Measurements from ENCODE around the gene MBLAC1. TPM values are rescaled to one million over a fixed set of nuclear protein-coding genes. Genes with fewer than 3 reads are reported as not detected.
A peak's percentile ranks its signal among the peaks of the same experiment; 100 is the strongest.

MBLAC1 gene
- total and polyA plus RNA-seq, 9 of the 15 experiments (the other 6 are each of a cell fraction or from before 2014, with no cell fraction given), result 0.03 to 3.1 (median 0.52) TPM

DNA sequence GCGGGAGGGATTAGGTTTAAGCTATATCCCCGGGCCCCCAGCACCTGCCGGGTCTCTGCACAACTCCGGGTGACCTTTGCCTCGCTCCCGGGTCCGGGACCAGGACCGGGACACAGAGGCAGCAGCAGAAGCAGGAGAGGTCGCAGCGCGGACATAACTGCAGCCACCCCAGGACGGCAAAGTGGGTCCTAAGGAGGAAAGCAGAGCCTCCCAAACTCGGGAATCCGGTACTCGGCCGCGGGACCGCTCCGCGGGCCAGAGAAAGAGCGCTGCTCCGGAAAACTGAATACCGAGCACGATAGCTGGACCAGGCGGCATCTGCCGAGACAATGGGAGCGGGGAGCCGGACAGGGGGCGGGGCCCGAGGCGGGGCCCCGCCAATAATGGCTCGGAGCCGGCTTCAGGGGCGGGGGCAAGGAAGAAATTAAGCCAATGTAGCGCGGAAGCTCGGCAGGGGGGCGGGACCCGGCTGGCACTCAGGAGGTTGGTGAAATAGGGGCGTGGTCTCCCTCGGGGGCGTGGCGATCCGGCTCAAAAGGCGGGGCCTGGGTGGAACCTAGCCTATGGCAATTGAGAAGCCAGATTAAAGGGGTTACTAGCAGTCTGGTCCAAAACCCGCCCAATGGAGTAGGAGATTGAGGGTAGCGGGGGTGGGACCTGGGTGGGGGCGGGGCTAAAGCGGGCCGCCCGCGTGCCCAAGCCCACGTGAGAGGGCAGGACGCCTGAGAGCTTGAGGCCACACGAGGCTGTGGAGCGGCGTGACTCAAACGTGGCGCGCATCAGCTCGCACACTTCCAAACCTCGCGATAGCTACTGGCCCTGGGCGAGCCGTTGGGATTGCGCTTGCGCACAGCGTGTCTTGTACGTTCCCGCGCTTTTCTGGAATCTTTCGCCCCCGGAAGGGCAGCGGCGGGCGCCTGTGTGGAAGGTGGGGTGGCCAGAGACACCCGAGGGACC, 50.6 kb downstream of the MBLAC1 start, which contains the start of the genes GPC2 and STAG3 (continued):
- TF ChIP-seq, protein P1, sequence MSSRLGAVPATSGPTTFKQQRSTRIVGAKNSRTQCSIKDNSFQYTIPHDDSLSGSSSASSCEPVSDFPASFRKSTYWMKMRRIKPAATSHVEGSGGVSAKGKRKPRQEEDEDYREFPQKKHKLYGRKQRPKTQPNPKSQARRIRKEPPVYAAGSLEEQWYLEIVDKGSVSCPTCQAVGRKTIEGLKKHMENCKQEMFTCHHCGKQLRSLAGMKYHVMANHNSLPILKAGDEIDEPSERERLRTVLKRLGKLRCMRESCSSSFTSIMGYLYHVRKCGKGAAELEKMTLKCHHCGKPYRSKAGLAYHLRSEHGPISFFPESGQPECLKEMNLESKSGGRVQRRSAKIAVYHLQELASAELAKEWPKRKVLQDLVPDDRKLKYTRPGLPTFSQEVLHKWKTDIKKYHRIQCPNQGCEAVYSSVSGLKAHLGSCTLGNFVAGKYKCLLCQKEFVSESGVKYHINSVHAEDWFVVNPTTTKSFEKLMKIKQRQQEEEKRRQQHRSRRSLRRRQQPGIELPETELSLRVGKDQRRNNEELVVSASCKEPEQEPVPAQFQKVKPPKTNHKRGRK (tag; IDR thresholded peaks at IDR 0.05), result peak; percentile 93
- TF ChIP-seq, protein P2, sequence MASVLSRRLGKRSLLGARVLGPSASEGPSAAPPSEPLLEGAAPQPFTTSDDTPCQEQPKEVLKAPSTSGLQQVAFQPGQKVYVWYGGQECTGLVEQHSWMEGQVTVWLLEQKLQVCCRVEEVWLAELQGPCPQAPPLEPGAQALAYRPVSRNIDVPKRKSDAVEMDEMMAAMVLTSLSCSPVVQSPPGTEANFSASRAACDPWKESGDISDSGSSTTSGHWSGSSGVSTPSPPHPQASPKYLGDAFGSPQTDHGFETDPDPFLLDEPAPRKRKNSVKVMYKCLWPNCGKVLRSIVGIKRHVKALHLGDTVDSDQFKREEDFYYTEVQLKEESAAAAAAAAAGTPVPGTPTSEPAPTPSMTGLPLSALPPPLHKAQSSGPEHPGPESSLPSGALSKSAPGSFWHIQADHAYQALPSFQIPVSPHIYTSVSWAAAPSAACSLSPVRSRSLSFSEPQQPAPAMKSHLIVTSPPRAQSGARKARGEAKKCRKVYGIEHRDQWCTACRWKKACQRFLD (CRISPR knock-in tag; IDR thresholded peaks at IDR 0.05), result 0 out of 2 replicates have a peak, but pooled peaks have one; percentile 31

MicroRNA genes within 50 kb of the gene (microRNA counts, 767-probe panel; counts per million panel counts)
- microRNA hsa-miR-106b-5p (6,385 counts per million, percentile 95 among the panel's probes with 10 or more counts), microRNA hsa-miR-25-3p (7,613 counts per million, percentile 97 among the panel's probes with 10 or more counts), microRNA hsa-miR-93-5p (7,204 counts per million, percentile 97 among the panel's probes with 10 or more counts)

Small RNAs within 50 kb of the gene (microRNA-seq; reads per million reads assigned to microRNA genes)
- gene MIR106B (ENCODE audit: borderline microRNAs expressed) (4,072 reads per million, percentile 97 among the genes with 10 or more reads in this experiment), gene MIR25 (ENCODE audit: borderline microRNAs expressed) (1,685 reads per million, percentile 94 among the genes with 10 or more reads in this experiment), gene MIR4658 (ENCODE audit: borderline microRNAs expressed) (not detected), gene MIR93 (ENCODE audit: borderline microRNAs expressed) (15,453 reads per million, percentile 99 among the genes with 10 or more reads in this experiment)

Small RNAs within 50 kb of the gene (small RNA-seq; reads per million reads assigned to genes)
- gene MIR106B, result 259 reads per million, percentile 99 among the genes with 10 or more reads in this experiment
- gene MIR25, result 4,257 reads per million, percentile 100 among the genes with 10 or more reads in this experiment
- 1,105 reads per million, percentile 100 among the genes with 10 or more reads in this experiment for gene MIR93

Other genes with a start within 250 kb of the MBLAC1 start
Only the 7 nearest of the 21 such genes appear.
- gene COPS6, start 38.0 kb upstream of the MBLAC1 start, total RNA-seq (2014; rRNA removed), result 102 and 119 TPM in 2 replicates
- 56.4 and 64.2 TPM in 2 replicates for gene COPS6, start 38.0 kb upstream of the MBLAC1 start, total RNA-seq (2014; rRNA removed; fragmentation: Illumina TruSeq; extraction: Trizol)
- 60.1 and 63.0 TPM in 2 replicates for gene COPS6, start 38.0 kb upstream of the MBLAC1 start, total RNA-seq (2015; rRNA removed; fragmentation: Illumina TruSeq; extraction: Trizol)
- gene COPS6, start 38.0 kb upstream of the MBLAC1 start, total RNA-seq (2021), result 168 TPM in 2 replicates
- 142 and 202 TPM in 2 replicates for gene COPS6, start 38.0 kb upstream of the MBLAC1 start, polyA plus RNA-seq (2011; rRNA removed)
- gene COPS6, start 38.0 kb upstream of the MBLAC1 start, polyA plus RNA-seq (2014; fragmentation: Illumina TruSeq; extraction: Trizol), result 176 and 194 TPM in 2 replicates
- gene COPS6, start 38.0 kb upstream of the MBLAC1 start, polyA plus RNA-seq (2014; fragmentation: Nextera tagmentation; extraction: Ambion mirVana), result 100 to 1,000 TPM; 160 to 331 TPM
- gene COPS6, start 38.0 kb upstream of the MBLAC1 start, polyA plus RNA-seq (2014; rRNA removed), result 212 and 232 TPM in 2 replicates
- 560 and 610 TPM in 2 replicates for gene MCM7, start 25.6 kb upstream of the MBLAC1 start, total RNA-seq (2014; rRNA removed)
- 303 and 336 TPM in 2 replicates for gene MCM7, start 25.6 kb upstream of the MBLAC1 start, total RNA-seq (2014; rRNA removed; fragmentation: Illumina TruSeq; extraction: Trizol)
- gene MCM7, start 25.6 kb upstream of the MBLAC1 start, total RNA-seq (2015; rRNA removed; fragmentation: Illumina TruSeq; extraction: Trizol), result 408 and 410 TPM in 2 replicates
- gene MCM7, start 25.6 kb upstream of the MBLAC1 start, total RNA-seq (2021), result 588 and 616 TPM in 2 replicates
- 304 and 329 TPM in 2 replicates for gene MCM7, start 25.6 kb upstream of the MBLAC1 start, polyA plus RNA-seq (2011; rRNA removed)
- gene MCM7, start 25.6 kb upstream of the MBLAC1 start, polyA plus RNA-seq (2014; fragmentation: Illumina TruSeq; extraction: Trizol), result 437 and 491 TPM in 2 replicates
- gene MCM7, start 25.6 kb upstream of the MBLAC1 start, polyA plus RNA-seq (2014; fragmentation: Nextera tagmentation; extraction: Ambion mirVana), result 100 to 1,000 TPM; 407 to 856 TPM
- 488 and 513 TPM in 2 replicates for gene MCM7, start 25.6 kb upstream of the MBLAC1 start, polyA plus RNA-seq (2014; rRNA removed)
- gene AP4M1, start 25.3 kb upstream of the MBLAC1 start, total RNA-seq (2014; rRNA removed), result 17.4 and 30.9 TPM in 2 replicates
- 11.0 and 12.2 TPM in 2 replicates for gene AP4M1, start 25.3 kb upstream of the MBLAC1 start, total RNA-seq (2014; rRNA removed; fragmentation: Illumina TruSeq; extraction: Trizol)
- 11.9 and 13.5 TPM in 2 replicates for gene AP4M1, start 25.3 kb upstream of the MBLAC1 start, total RNA-seq (2015; rRNA removed; fragmentation: Illumina TruSeq; extraction: Trizol)
- gene AP4M1, start 25.3 kb upstream of the MBLAC1 start, total RNA-seq (2021), result 21.8 and 25.2 TPM in 2 replicates
- 12.7 and 14.1 TPM in 2 replicates for gene AP4M1, start 25.3 kb upstream of the MBLAC1 start, polyA plus RNA-seq (2011; rRNA removed)
- gene AP4M1, start 25.3 kb upstream of the MBLAC1 start, polyA plus RNA-seq (2014; fragmentation: Illumina TruSeq; extraction: Trizol), result 16.4 and 18.0 TPM in 2 replicates
- gene AP4M1, start 25.3 kb upstream of the MBLAC1 start, polyA plus RNA-seq (2014; fragmentation: Nextera tagmentation; extraction: Ambion mirVana), result 1 to 10 TPM; 1.3 to 3.6 TPM
- gene AP4M1, start 25.3 kb upstream of the MBLAC1 start, polyA plus RNA-seq (2014; rRNA removed), result 15.6 and 19.6 TPM in 2 replicates
- gene TAF6, start 7.6 kb upstream of the MBLAC1 start, total RNA-seq (2014; rRNA removed), result 21.3 and 36.4 TPM in 2 replicates
- 16.1 and 22.2 TPM in 2 replicates for gene TAF6, start 7.6 kb upstream of the MBLAC1 start, total RNA-seq (2014; rRNA removed; fragmentation: Illumina TruSeq; extraction: Trizol)
- gene TAF6, start 7.6 kb upstream of the MBLAC1 start, total RNA-seq (2015; rRNA removed; fragmentation: Illumina TruSeq; extraction: Trizol), result 17.9 and 21.5 TPM in 2 replicates
- gene TAF6, start 7.6 kb upstream of the MBLAC1 start, total RNA-seq (2021), result 74.2 and 78.7 TPM in 2 replicates
- 12.3 and 21.4 TPM in 2 replicates for gene TAF6, start 7.6 kb upstream of the MBLAC1 start, polyA plus RNA-seq (2011; rRNA removed)
- gene TAF6, start 7.6 kb upstream of the MBLAC1 start, polyA plus RNA-seq (2014; fragmentation: Illumina TruSeq; extraction: Trizol), result 59.4 and 68.1 TPM in 2 replicates
- under 1 TPM; 0.78 to 0.83 TPM for gene TAF6, start 7.6 kb upstream of the MBLAC1 start, polyA plus RNA-seq (2014; fragmentation: Nextera tagmentation; extraction: Ambion mirVana)
- 33.1 and 43.1 TPM in 2 replicates for gene TAF6, start 7.6 kb upstream of the MBLAC1 start, polyA plus RNA-seq (2014; rRNA removed)
- gene CNPY4, start 7.3 kb upstream of the MBLAC1 start, total RNA-seq (2014; rRNA removed), result 5.9 and 7.6 TPM in 2 replicates
- 7.7 and 9.2 TPM in 2 replicates for gene CNPY4, start 7.3 kb upstream of the MBLAC1 start, total RNA-seq (2014; rRNA removed; fragmentation: Illumina TruSeq; extraction: Trizol)
- gene CNPY4, start 7.3 kb upstream of the MBLAC1 start, total RNA-seq (2015; rRNA removed; fragmentation: Illumina TruSeq; extraction: Trizol), result 10.2 and 11.2 TPM in 2 replicates
- 5.1 and 5.5 TPM in 2 replicates for gene CNPY4, start 7.3 kb upstream of the MBLAC1 start, total RNA-seq (2021)
- gene CNPY4, start 7.3 kb upstream of the MBLAC1 start, polyA plus RNA-seq (2011; rRNA removed), result 4.9 and 7.0 TPM in 2 replicates
- 6.4 and 8.6 TPM in 2 replicates for gene CNPY4, start 7.3 kb upstream of the MBLAC1 start, polyA plus RNA-seq (2014; fragmentation: Illumina TruSeq; extraction: Trizol)
- gene CNPY4, start 7.3 kb upstream of the MBLAC1 start, polyA plus RNA-seq (2014; fragmentation: Nextera tagmentation; extraction: Ambion mirVana), result 1 to 10 TPM; 1.9 to 6.3 TPM
- gene CNPY4, start 7.3 kb upstream of the MBLAC1 start, polyA plus RNA-seq (2014; rRNA removed), result 6.3 and 7.0 TPM in 2 replicates
- 231 and 275 TPM in 2 replicates for gene LAMTOR4, start 22.0 kb downstream of the MBLAC1 start, total RNA-seq (2014; rRNA removed)
- gene LAMTOR4, start 22.0 kb downstream of the MBLAC1 start, total RNA-seq (2014; rRNA removed; fragmentation: Illumina TruSeq; extraction: Trizol), result 52.6 and 79.6 TPM in 2 replicates
- gene LAMTOR4, start 22.0 kb downstream of the MBLAC1 start, total RNA-seq (2015; rRNA removed; fragmentation: Illumina TruSeq; extraction: Trizol), result 139 and 152 TPM in 2 replicates
- 183 and 195 TPM in 2 replicates for gene LAMTOR4, start 22.0 kb downstream of the MBLAC1 start, total RNA-seq (2021)
- 154 and 162 TPM in 2 replicates for gene LAMTOR4, start 22.0 kb downstream of the MBLAC1 start, polyA plus RNA-seq (2011; rRNA removed)
- 114 and 145 TPM in 2 replicates for gene LAMTOR4, start 22.0 kb downstream of the MBLAC1 start, polyA plus RNA-seq (2014; fragmentation: Illumina TruSeq; extraction: Trizol)
- gene LAMTOR4, start 22.0 kb downstream of the MBLAC1 start, polyA plus RNA-seq (2014; fragmentation: Nextera tagmentation; extraction: Ambion mirVana), result 100 to 1,000 TPM; 206 to 314 TPM
- gene LAMTOR4, start 22.0 kb downstream of the MBLAC1 start, polyA plus RNA-seq (2014; rRNA removed), result 299 and 307 TPM in 2 replicates
- 25.6 and 27.1 TPM in 2 replicates for gene TRAPPC14, start 31.8 kb downstream of the MBLAC1 start, total RNA-seq (2014; rRNA removed)
- gene TRAPPC14, start 31.8 kb downstream of the MBLAC1 start, total RNA-seq (2014; rRNA removed; fragmentation: Illumina TruSeq; extraction: Trizol), result 7.6 and 9.9 TPM in 2 replicates
- 17.4 and 18.2 TPM in 2 replicates for gene TRAPPC14, start 31.8 kb downstream of the MBLAC1 start, total RNA-seq (2015; rRNA removed; fragmentation: Illumina TruSeq; extraction: Trizol)
- gene TRAPPC14, start 31.8 kb downstream of the MBLAC1 start, total RNA-seq (2021), result 38.2 and 45.9 TPM in 2 replicates
- gene TRAPPC14, start 31.8 kb downstream of the MBLAC1 start, polyA plus RNA-seq (2011; rRNA removed), result 5.4 and 12.1 TPM in 2 replicates
- gene TRAPPC14, start 31.8 kb downstream of the MBLAC1 start, polyA plus RNA-seq (2014; fragmentation: Illumina TruSeq; extraction: Trizol), result 20.5 and 29.3 TPM in 2 replicates
- gene TRAPPC14, start 31.8 kb downstream of the MBLAC1 start, polyA plus RNA-seq (2014; fragmentation: Nextera tagmentation; extraction: Ambion mirVana), result under 1 TPM; 0.42 to 0.55 TPM
- 27.9 and 43.8 TPM in 2 replicates for gene TRAPPC14, start 31.8 kb downstream of the MBLAC1 start, polyA plus RNA-seq (2014; rRNA removed)